HL-60 (cell line): ENCODE results near the gene ANKRD6.

Source experiments
- GABPA ChIP-seq: IDR thresholded peaks from 2 replicates; pipeline ENCODE4 v1.6.1; 2012; ENCODE audit warnings: low read depth
- POLR2AphosphoS5 ChIP-seq: IDR thresholded peaks from 2 replicates; pipeline ENCODE4 v1.6.1; 2012; ENCODE audit warnings: low read depth
- TF ChIP-seq, protein P1 (sequence below): IDR thresholded peaks from one replicate; pipeline ENCODE4 v1.5.1; 2011; ENCODE audit warnings: low read length, control low read depth, inconsistent platforms; ENCODE audit not compliant: insufficient read depth
- TF ChIP-seq, protein P2 (sequence below): IDR thresholded peaks from 2 replicates; pipeline ENCODE4 v1.6.1; 2012; ENCODE audit warnings: low read depth; ENCODE audit not compliant: insufficient replicate concordance

DNA sequence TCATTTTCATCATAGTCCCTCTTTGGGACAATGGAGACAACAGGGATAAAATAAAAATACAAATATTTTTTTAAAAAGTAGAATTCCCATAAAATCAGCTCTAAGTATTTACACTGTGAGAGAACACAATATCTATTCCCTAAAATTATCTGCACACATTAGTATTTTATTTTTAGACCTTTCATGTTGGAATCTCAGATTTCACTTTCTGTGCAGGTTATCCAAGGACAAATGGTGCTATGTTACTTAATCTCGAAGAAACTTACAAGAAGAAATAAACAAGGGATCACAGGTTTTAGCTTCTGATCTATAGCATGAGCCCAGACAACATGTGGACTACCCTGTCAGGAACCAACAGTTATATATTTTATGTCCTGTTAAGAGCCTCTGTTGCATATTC is 228.6 kb downstream of the ANKRD6 start:
- TF ChIP-seq, protein P1, sequence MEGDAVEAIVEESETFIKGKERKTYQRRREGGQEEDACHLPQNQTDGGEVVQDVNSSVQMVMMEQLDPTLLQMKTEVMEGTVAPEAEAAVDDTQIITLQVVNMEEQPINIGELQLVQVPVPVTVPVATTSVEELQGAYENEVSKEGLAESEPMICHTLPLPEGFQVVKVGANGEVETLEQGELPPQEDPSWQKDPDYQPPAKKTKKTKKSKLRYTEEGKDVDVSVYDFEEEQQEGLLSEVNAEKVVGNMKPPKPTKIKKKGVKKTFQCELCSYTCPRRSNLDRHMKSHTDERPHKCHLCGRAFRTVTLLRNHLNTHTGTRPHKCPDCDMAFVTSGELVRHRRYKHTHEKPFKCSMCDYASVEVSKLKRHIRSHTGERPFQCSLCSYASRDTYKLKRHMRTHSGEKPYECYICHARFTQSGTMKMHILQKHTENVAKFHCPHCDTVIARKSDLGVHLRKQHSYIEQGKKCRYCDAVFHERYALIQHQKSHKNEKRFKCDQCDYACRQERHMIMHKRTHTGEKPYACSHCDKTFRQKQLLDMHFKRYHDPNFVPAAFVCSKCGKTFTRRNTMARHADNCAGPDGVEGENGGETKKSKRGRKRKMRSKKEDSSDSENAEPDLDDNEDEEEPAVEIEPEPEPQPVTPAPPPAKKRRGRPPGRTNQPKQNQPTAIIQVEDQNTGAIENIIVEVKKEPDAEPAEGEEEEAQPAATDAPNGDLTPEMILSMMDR, result no peak
- TF ChIP-seq, protein P2, sequence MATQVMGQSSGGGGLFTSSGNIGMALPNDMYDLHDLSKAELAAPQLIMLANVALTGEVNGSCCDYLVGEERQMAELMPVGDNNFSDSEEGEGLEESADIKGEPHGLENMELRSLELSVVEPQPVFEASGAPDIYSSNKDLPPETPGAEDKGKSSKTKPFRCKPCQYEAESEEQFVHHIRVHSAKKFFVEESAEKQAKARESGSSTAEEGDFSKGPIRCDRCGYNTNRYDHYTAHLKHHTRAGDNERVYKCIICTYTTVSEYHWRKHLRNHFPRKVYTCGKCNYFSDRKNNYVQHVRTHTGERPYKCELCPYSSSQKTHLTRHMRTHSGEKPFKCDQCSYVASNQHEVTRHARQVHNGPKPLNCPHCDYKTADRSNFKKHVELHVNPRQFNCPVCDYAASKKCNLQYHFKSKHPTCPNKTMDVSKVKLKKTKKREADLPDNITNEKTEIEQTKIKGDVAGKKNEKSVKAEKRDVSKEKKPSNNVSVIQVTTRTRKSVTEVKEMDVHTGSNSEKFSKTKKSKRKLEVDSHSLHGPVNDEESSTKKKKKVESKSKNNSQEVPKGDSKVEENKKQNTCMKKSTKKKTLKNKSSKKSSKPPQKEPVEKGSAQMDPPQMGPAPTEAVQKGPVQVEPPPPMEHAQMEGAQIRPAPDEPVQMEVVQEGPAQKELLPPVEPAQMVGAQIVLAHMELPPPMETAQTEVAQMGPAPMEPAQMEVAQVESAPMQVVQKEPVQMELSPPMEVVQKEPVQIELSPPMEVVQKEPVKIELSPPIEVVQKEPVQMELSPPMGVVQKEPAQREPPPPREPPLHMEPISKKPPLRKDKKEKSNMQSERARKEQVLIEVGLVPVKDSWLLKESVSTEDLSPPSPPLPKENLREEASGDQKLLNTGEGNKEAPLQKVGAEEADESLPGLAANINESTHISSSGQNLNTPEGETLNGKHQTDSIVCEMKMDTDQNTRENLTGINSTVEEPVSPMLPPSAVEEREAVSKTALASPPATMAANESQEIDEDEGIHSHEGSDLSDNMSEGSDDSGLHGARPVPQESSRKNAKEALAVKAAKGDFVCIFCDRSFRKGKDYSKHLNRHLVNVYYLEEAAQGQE, result no peak
- no peak for TF ChIP-seq POLR2AphosphoS5
- no peak for TF ChIP-seq GABPA
